ENCODE results near the gene CNR2.
"Not testable (repeated sequence)": the region's sequence is repeated elsewhere in the genome, so short reads cannot be mapped to it uniquely, and the experiment has no call there.

The CNR2 gene

DNA sequence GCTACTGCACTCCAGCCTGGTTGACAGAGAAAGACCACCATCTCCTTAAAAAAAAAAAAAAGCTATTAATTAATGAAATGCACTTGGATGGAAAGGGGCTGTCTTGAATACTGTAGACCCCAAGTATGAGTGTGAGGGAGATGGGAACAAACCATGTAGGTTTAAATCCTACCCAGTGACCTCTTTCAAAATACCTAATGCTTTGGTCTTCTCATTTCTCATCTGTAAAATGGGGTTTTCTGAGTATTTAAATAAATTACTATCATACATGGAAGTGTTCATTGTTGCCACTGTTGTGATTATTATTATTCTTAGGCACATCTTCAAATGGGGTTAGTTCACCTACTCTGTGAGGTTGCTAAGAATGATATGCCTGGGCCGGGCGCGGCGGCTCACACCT, 27.9 kb downstream of the CNR2 start:
- DNase-seq (ENCODE audit: low read depth), result no peak

- DNase-seq (ENCODE audit: low read depth), result no peak
These were observed 30.4 kb downstream of the CNR2 start for GRCh38 chr1:23882746-23883145.

DNA sequence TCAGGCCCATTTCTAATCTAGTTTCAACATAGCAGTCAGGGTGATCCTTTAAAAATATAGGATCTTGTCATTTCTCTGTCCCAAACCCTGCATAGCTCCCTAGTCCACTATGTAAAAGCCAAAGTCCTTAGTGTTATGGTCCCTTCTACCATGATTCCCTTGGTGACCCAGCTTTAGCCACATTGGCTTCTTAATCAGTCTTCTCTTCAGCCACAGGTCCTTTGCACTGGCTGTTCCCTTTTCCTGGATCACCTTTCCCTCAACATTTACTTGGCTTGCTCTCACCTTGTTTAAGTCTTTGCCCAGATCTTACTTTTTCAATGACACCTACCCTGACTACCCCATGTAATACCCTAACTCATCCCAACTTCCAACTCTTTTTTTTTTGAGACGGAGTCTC, 33.4 kb downstream of the CNR2 start:
- DNase-seq (ENCODE audit: low read depth), result no peak

GRCh38 chr1:23878668-23879067, 34.5 kb downstream of the CNR2 start:
- no peak for DNase-seq (ENCODE audit: low read depth)

DNA sequence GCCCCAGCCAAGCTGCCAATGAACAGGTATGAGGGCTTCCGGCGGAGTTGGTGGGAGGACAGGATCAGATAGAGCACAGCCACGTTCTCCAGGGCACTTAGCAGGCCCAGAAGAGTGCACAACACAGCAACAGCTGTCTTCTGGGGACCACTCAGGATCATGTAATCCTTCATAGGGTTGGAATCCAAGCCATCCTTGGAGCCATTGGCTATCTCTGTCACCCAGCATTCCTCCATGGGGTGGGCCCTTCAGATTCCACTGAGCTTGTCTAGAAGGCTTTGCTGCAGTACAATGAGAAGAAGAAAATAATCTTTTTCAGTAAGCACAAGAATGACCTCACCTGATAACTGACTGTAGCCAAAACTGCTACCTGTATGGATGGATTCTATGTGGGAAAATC, 37.8 kb downstream of the CNR2 start:
- no peak for DNase-seq (ENCODE audit: low read depth)

GRCh38 chr1:23872421-23872820, 40.7 kb downstream of the CNR2 start:
- no peak for DNase-seq (ENCODE audit: low read depth)

GRCh38 chr1:23869051-23869450, 44.1 kb downstream of the CNR2 start:
- no peak for DNase-seq (ENCODE audit: low read depth)

DNA sequence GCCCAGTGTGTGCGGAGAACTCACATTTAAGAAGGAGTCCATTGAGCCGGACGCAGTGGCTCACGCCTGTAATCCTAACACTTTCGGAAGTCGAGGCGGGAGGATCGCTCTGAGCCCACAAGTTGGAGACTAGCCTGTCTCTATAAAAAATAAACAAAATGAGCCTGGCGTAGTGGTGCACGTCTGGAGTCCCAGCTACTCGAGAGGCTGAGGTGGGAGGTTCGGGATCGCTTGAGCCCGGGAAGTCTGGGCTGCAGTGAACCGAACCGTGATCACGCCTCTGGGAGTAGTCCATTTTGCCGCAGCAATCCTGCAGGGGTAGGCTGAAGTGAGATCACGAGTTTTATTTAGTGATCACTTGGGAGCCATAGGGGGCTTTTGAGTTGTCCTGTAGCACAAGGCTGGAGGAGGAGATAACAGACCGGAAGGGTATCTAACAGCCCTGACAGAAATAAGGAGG, 44.6 kb downstream of the CNR2 start:
- no peak for DNase-seq (ENCODE audit: low read depth)

GRCh38 chr1:23867895-23868556, 45.1 kb downstream of the CNR2 start, which contains the start of gene FUCA1:
FUCA1 (minus strand) TSS chr1:23868290; CDS start chr1:23868286, 4 bp downstream.
- DNase-seq (ENCODE audit: low read depth), result peak; percentile 77

DNA sequence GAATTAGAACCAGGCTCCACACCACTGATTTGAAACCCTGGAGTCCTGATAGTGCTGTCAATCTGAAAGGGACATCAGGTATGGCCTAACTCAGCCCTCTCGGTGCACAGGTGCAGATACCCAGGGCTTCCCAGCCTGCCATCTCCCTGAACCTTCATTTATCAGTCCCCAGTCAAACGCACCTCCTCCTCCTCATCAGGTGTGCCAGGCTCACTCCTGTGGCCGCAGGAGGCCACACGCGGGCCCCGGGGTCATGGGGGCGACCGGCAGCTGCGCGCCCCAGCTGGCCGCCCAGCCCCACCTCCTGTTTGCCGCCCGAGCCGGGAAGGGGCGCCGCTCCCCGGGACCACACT, 45.6 kb downstream of the CNR2 start:
- DNase-seq (ENCODE audit: low read depth), result no peak

- peak; percentile 18 for DNase-seq (ENCODE audit: low read depth)
These were observed 47.6 kb downstream of the CNR2 start for GRCh38 chr1:23865543-23865930.

GRCh38 chr1:23864801-23865542, 48.2 kb downstream of the CNR2 start:
- no peak for DNase-seq (ENCODE audit: low read depth)

DNA sequence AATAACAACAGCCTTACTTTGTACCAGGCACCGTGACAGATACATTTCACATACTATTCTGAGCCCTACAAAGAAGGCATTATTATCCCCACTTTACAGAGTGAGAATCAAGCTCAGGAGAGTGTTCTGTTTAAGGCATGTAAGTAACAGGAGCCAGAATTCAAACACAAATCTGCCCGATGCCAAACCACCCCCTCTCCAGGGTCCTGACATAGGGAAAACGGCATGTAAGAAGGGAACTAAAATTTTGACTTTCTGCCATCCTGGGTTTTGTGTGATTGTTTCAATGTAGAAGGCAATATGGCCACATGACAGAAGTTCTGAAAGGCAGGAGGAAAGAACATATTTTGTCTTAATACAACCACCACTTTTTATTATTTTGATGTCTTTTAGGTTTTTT, 50.5 kb downstream of the CNR2 start:
- DNase-seq (ENCODE audit: low read depth), result no peak

GRCh38 chr1:23854568-23854967, 58.6 kb downstream of the CNR2 start:
- no peak for DNase-seq (ENCODE audit: low read depth)

- not testable (repeated sequence) for DNase-seq (ENCODE audit: low read depth)
These were observed 60.0 kb downstream of the CNR2 start for GRCh38 chr1:23853124-23853523.

DNA sequence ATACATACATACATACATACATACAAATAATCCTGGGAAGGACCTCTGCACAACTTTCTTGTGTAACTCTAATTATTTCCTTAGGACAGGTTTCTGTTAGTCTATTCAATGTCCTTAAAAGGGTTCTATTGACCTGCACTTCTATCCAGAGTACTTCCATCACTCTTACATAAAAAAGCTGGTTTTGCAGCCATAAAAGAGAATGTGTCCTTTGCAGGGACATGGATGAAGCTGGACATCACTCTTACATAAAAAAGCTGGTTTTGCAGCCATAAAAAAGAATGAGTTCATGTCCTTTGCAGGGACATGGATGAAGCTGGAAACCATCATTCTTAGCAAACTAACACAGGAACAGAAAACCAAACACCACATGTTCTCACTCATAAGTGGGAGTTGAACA, 61.8 kb downstream of the CNR2 start:
- DNase-seq (ENCODE audit: low read depth), result not testable (repeated sequence)

GRCh38 chr1:23848673-23849616, 64.2 kb downstream of the CNR2 start:
- DNase-seq (ENCODE audit: low read depth), result no peak

- DNase-seq (ENCODE audit: low read depth), result not testable (repeated sequence)
These were observed 65.6 kb downstream of the CNR2 start for GRCh38 chr1:23847482-23848095.

DNA sequence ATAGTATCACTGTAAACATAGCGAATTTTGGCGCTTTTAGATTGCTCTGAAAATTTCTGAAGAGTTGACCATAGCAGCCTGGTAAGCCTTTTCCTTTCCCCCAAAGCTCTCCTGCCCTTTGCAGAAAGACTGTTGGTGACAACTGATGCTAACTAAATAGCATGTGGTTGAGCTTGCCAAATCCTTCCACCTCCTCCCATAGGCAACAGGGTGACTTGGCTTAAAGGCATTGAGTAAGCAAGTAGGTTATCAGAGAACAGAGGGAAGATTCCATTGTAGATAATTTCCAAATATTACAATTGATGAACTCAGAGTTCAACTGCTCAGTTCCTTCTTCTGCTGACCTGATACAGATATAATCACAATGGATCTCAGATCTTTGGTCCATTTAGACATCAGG, 68.0 kb downstream of the CNR2 start:
- DNase-seq (ENCODE audit: low read depth), result no peak

DNA sequence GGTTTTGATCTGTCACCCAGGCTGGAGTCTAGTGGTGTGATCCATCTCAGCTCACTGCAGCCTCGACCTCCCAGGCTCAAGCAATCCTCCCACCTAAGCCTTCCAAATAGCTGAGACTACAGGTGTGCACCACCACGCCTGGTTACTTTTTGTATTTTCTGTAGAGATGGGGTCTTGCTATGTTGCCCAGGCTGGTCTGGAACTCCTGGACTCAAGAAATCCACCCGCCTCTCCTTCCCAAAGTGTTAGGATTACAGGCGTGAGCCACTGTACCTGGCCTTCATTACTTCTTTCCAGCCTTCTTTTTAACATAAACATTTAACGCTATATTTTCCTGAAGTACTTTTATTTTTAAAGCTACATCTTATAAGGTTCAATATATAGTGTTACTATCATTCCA, 69.5 kb downstream of the CNR2 start:
- DNase-seq (ENCODE audit: low read depth), result no peak

- peak; percentile 15 for DNase-seq (ENCODE audit: low read depth)
These were observed 74.7 kb downstream of the CNR2 start for GRCh38 chr1:23838401-23838866.

GRCh38 chr1:23837908-23838307, 75.3 kb downstream of the CNR2 start:
- DNase-seq (ENCODE audit: low read depth), result no peak

All from stromal cell of bone marrow (primary cell).